Nucleus accumbens (tissue), 56 donors: ENCODE data around the gene ZFP1.

ENCODE experiments used
- DNase-seq, 56 donors: peaks; one replicate each; lab custom pipeline; 2025; lab: John Stamatoyannopoulos, UW

ZFP1 gene

DNA sequence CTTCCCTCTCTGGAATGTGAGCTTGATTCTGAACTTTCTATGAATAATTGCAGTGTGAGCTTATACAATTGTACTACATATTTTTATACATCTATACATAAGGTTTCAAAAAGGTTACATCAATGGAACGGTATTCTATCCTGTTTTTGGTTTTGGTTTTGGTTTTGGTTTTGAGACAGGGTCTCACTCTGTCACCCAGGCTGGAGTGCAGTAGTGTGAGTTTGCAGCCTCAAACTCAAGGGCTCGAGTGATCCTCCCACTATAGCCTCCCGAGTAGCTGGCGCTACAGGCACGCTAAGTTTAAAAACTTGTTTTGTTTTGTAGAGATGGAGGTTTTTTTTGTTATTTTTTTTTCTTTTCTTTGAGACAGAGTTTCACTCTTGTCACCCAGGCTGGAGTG is 71.5 kb downstream of the ZFP1 start:
- DNase-seq: no peak
